Brain microvascular endothelial cell (primary cell): ENCODE results near the gene CYB561.

Source experiments
- DNase-seq: peaks from one replicate; pipeline ENCODE4 v3.0.0-alpha.2; 2020
- H3K27ac ChIP-seq: fragments of 250-450 bp; sonication (Bioruptor Pico); 2 replicates; pipeline ENCODE4 v1.5.1; 2020; ENCODE audit warnings: mild to moderate bottlenecking, moderate library complexity
- H3K27me3 ChIP-seq: fragments of 250-450 bp; sonication (Bioruptor Pico); replicated peaks from 2 replicates; pipeline ENCODE4 v1.5.1; 2020; ENCODE audit warnings: mild to moderate bottlenecking
- H3K36me3 ChIP-seq: fragments of 250-450 bp; sonication (Bioruptor Pico); replicated peaks from 2 replicates; pipeline ENCODE4 v1.5.1; 2020; ENCODE audit warnings: mild to moderate bottlenecking
- H3K4me3 ChIP-seq: 2 replicates; pipeline ENCODE4 v1.5.1; 2011; ENCODE audit warnings: low read depth, mild to moderate bottlenecking, control low read depth, low read length, moderate library complexity
- CTCF ChIP-seq: IDR thresholded peaks from 2 replicates; pipeline ENCODE4 v1.5.1; 2011; ENCODE audit warnings: low read depth, mild to moderate bottlenecking, moderate library complexity, low read length, control low read depth, inconsistent platforms; ENCODE audit errors: missing control alignments
- in situ Hi-C: cut with HindIII; loops from 2 replicates; pipeline ENCODE4 v1.10.0; 2017; ENCODE audit warnings: low sequenced_read_pairs, low pct_ligation_motif_present

The CYB561 gene

GRCh38 chr17:63423251-63423950, 22.7 kb downstream of the CYB561 start:
- no peaks in the 10 kb centered on the region for H3K27me3 ChIP-seq
- peaks cover 32% of the 10 kb centered on the region for H3K36me3 ChIP-seq
- DNase-seq = no peak
- H3K27ac ChIP-seq = no peak overlapping the region
- no peak overlapping the region for H3K4me3 ChIP-seq
- in situ Hi-C loops = no loop called here
- TF ChIP-seq CTCF = no peak

- Histone ChIP-seq H3K4me3 (no peak overlapping the region), H3K27me3 (no peaks in the 10 kb centered on the region), H3K27ac (no peak overlapping the region), H3K36me3 (peaks cover 43% of the 10 kb centered on the region)
- DNase-seq = no peak
- TF ChIP-seq CTCF = no peak
- in situ Hi-C loops = no loop called here
Measured at GRCh38 chr17:63421681-63422645, 24.1 kb downstream of the CYB561 start.

DNA sequence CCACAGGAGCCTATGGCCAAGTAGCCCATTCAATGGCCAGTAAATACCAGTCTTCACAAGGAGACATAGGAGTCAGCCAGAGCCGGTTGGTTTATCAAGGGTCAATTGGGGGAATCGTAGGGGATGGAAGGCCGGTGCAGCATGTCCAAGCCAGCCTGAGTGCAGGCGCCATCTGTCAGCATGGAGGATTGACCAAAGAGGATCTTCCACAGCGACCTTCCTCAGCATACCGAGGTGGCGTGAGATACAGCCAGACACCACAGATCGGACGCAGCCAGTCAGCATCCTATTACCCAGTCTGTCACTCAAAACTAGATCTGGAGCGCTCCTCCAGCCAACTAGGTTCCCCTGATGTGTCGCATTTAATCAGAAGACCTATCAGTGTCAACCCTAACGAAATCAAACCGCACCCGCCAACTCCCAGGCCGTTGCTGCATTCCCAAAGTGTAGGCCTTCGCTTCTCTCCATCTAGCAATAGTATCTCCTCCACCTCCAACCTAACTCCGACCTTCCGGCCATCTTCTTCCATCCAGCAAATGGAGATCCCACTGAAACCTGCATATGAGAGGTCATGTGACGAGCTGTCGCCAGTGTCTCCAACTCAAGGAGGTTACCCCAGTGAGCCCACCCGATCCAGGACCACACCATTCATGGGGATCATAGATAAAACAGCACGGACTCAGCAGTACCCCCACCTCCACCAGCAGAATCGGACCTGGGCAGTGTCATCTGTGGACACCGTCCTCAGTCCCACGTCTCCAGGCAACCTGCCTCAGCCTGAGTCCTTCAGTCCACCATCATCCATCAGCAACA, 25.0 kb downstream of the CYB561 start:
- no peak overlapping the region for H3K27ac ChIP-seq
- TF ChIP-seq CTCF = no peak
- peaks cover 51% of the 10 kb centered on the region for H3K36me3 ChIP-seq

GRCh38 chr17:63419949-63420867, 25.9 kb downstream of the CYB561 start:
- Histone ChIP-seq H3K36me3 (peaks cover 60% of the 10 kb centered on the region), H3K27me3 (no peaks in the 10 kb centered on the region), H3K4me3 (no peak overlapping the region), H3K27ac (no peak overlapping the region)
- no peak for TF ChIP-seq CTCF
- DNase-seq = no peak
- in situ Hi-C loops = no loop called here

More for the DNA sequence above, 25.0 kb downstream of the CYB561 start:
- Histone ChIP-seq H3K4me3 (no peak overlapping the region), H3K27me3 (no peaks in the 10 kb centered on the region)
- in situ Hi-C loops = no loop called here
- DNase-seq = no peak

GRCh38 chr17:63419398-63419797, 26.7 kb downstream of the CYB561 start:
- Histone ChIP-seq H3K36me3 (peaks cover 66% of the 10 kb centered on the region), H3K27ac (no peak overlapping the region), H3K4me3 (no peak overlapping the region), H3K27me3 (no peaks in the 10 kb centered on the region)
- in situ Hi-C loops = no loop called here
- no peak for TF ChIP-seq CTCF
- no peak for DNase-seq
